AG09319 (cell line): ENCODE results near the gene DNASE1L1.

Experiments
- DNase-seq: peaks from one replicate; pipeline ENCODE4 v3.0.0-alpha.2; 2010; ENCODE audit warnings: low read depth; ENCODE audit errors: extremely low read depth
- CTCF ChIP-seq: IDR thresholded peaks from 2 replicates; pipeline ENCODE4 v1.5.1; 2011; ENCODE audit warnings: low read depth, mild to moderate bottlenecking, inconsistent platforms, low read length, moderate library complexity

The DNASE1L1 gene

GRCh38 chrX:154417157-154417556 is 8.1 kb upstream of the DNASE1L1 start:
- DNase-seq: no peak
- TF ChIP-seq CTCF: no peak

GRCh38 chrX:154413142-154413541 is 4.1 kb upstream of the DNASE1L1 start:
- DNase-seq: no peak
- no peak for TF ChIP-seq CTCF

- no peak for DNase-seq
- TF ChIP-seq CTCF: no peak
Measured at GRCh38 chrX:154412468-154412867, 3.4 kb upstream of the DNASE1L1 start.

- DNase-seq: no peak
- TF ChIP-seq CTCF: no peak
Measured at GRCh38 chrX:154411981-154412340, 2.9 kb upstream of the DNASE1L1 start.

GRCh38 chrX:154408659-154409221 is 314 bp downstream of the DNASE1L1 start:
- no peak for TF ChIP-seq CTCF
- DNase-seq: no peak

GRCh38 chrX:154404625-154405192 is 4.3 kb downstream of the DNASE1L1 start:
- TF ChIP-seq CTCF: no peak

GRCh38 chrX:154403858-154404257 is 5.2 kb downstream of the DNASE1L1 start:
- TF ChIP-seq CTCF: no peak
- no peak for DNase-seq

More at GRCh38 chrX:154404625-154405192, 4.3 kb downstream of the DNASE1L1 start:
- DNase-seq: no peak
